Endothelial cell of umbilical vein (primary cell): ENCODE results near the gene ZNF684. TPM values are rescaled to one million over a fixed set of nuclear protein-coding genes. Genes with fewer than 3 reads are reported as not detected.
A peak's percentile ranks its signal among the peaks of the same experiment; 100 is the strongest.

Experiments used
- BruUV-seq: library from RNA; stranded (reverse); fragments of 400-500 nt; replicated peaks from 2 replicates; lab custom pipeline; 2021; lab: Mats Ljungman, UMichigan
- CTCF ChIA-PET: fragments of 300-600, 350-600 bp; sonication (Branson Sonifier 250); formaldehyde crosslinking; loops from one replicate; lab custom pipeline; 2021; ENCODE audit warnings: antibody characterized with exemption, inconsistent platforms; lab: Charles Lee
- POLR2A ChIA-PET: fragments of 300-600, 350-600 bp; sonication (Branson Sonifier 250); formaldehyde crosslinking; loops from one replicate; lab custom pipeline; 2021; ENCODE audit warnings: antibody characterized with exemption, inconsistent platforms; lab: Charles Lee
- DNase-seq: peaks from one replicate; pipeline ENCODE4 v3.0.0-alpha.2; 2011; ENCODE audit warnings: low read depth, low spot score
- FAIRE-seq: peaks from 2 replicates; lab custom pipeline; 2011; peaks lifted over from hg19 to GRCh38; lab: Jason Lieb, UNC
- H2AFZ ChIP-seq: 2 replicates; pipeline ENCODE4 v1.6.0; 2012; ENCODE audit warnings: low read depth, low read length, control low read depth, inconsistent platforms
- H3K27ac ChIP-seq: 2 replicates; pipeline ENCODE4 v1.5.1; 2011; ENCODE audit warnings: low read depth, mild to moderate bottlenecking, control low read depth, low read length, moderate library complexity; ENCODE audit not compliant: insufficient read depth
- H3K27me3 ChIP-seq, 2 experiments: 2 replicates each; pipeline versions ENCODE4 v1.6.0 to v1.6.1; 2011; ENCODE audit warnings: low read length in 2 of 2, mixed read lengths in 1 of 2; ENCODE audit not compliant: control insufficient read depth in 2 of 2, insufficient read depth in 2 of 2
- H3K36me3 ChIP-seq, 2 experiments: 2 replicates in 1 of 2; 3 replicates in 1 of 2; pipeline ENCODE4 v1.5.1; 2011; ENCODE audit warnings: low read length in 2 of 2, mild to moderate bottlenecking in 1 of 2, moderate library complexity in 1 of 2; ENCODE audit not compliant: control insufficient read depth in 2 of 2, insufficient read depth in 2 of 2; ENCODE audit errors: extremely low read depth in 1 of 2
- H3K4me1 ChIP-seq: 3 replicates; pipeline ENCODE4 v1.5.1; 2011; ENCODE audit warnings: mild to moderate bottlenecking, low read length; ENCODE audit not compliant: control insufficient read depth, insufficient read depth; ENCODE audit errors: extremely low read depth
- H3K4me2 ChIP-seq: 2 replicates; pipeline ENCODE4 v1.6.1; 2011; ENCODE audit warnings: low read length, control low read depth, mixed read lengths; ENCODE audit not compliant: insufficient read depth
- H3K4me3 ChIP-seq, 3 experiments: fragments of 200-600 bp in 1 of 3; sonication (generic), shearing (Covaris generic) in 1 of 3; replicated peaks in 1 of 3; 2 replicates each; pipeline ENCODE4 v1.5.1; 2011 to 2016; ENCODE audit warnings: control low read depth in 3 of 3, low read length in 3 of 3, mild to moderate bottlenecking in 2 of 3, inconsistent platforms in 1 of 3, low read depth in 1 of 3, moderate library complexity in 1 of 3; ENCODE audit not compliant: insufficient read depth in 1 of 3
- H3K79me2 ChIP-seq: 2 replicates; pipeline ENCODE4 v1.6.0; 2012; ENCODE audit warnings: low read length, inconsistent platforms; ENCODE audit not compliant: control insufficient read depth, insufficient read depth
- H3K9ac ChIP-seq: replicated peaks from 2 replicates; pipeline ENCODE3; 2011; ENCODE audit warnings: low read length, control low read depth; ENCODE audit not compliant: insufficient read depth; ENCODE audit errors: extremely low read depth
- H3K9me1 ChIP-seq: replicated peaks from 3 replicates; pipeline ENCODE4 v1.6.0; 2011; ENCODE audit warnings: mild to moderate bottlenecking, low read length; ENCODE audit not compliant: control insufficient read depth, insufficient read depth; ENCODE audit errors: extremely low read depth
- H3K9me3 ChIP-seq: replicated peaks from 2 replicates; pipeline ENCODE4 v1.5.1; 2012; ENCODE audit warnings: low read length, inconsistent platforms; ENCODE audit not compliant: control insufficient read depth, insufficient read depth
- H4K20me1 ChIP-seq: replicated peaks from 2 replicates; pipeline ENCODE3; 2011; ENCODE audit warnings: mild to moderate bottlenecking, low read length; ENCODE audit not compliant: control insufficient read depth, insufficient read depth; ENCODE audit errors: extremely low read depth
- CTCF ChIP-seq, 2 donors: IDR thresholded peaks; 1 replicate in 1 of 2; 2 replicates in 1 of 2; pipeline ENCODE4 v1.5.1; 2011; ENCODE audit warnings: low read length in 2 of 2, mild to moderate bottlenecking in 2 of 2, moderate library complexity in 2 of 2, control low read depth in 1 of 2, inconsistent platforms in 1 of 2, low read depth in 1 of 2; ENCODE audit not compliant: insufficient read depth in 1 of 2; ENCODE audit errors: extremely low read depth in 1 of 2
- FOS ChIP-seq: IDR thresholded peaks from 2 replicates; pipeline ENCODE4 v1.6.1; 2011; ENCODE audit warnings: mild to moderate bottlenecking, low read length, moderate library complexity, borderline replicate concordance; ENCODE audit not compliant: insufficient read depth
- JUN ChIP-seq: IDR thresholded peaks from 2 replicates; pipeline ENCODE4 v1.6.1; 2011; ENCODE audit warnings: borderline replicate concordance, low read depth; ENCODE audit not compliant: insufficient read length, insufficient read depth
- MAX ChIP-seq: IDR thresholded peaks from 2 replicates; pipeline ENCODE4 v1.6.1; 2011; ENCODE audit not compliant: insufficient read depth, insufficient read length
- MYC ChIP-seq: IDR thresholded peaks from one replicate; pipeline ENCODE4 v1.6.1; 2011; ENCODE audit warnings: mild to moderate bottlenecking, low read depth, low read length
- POLR2A ChIP-seq: IDR thresholded peaks from 2 replicates; pipeline ENCODE4 v1.6.1; 2012; ENCODE audit warnings: low read depth, mild to moderate bottlenecking, control low read depth, low read length
- POLR2AphosphoS5 ChIP-seq: IDR thresholded peaks from 2 replicates; pipeline ENCODE4 v1.6.1; 2012; ENCODE audit warnings: low read depth, mild to moderate bottlenecking, control low read depth, low read length, moderate library complexity; ENCODE audit not compliant: insufficient read depth
- dilution Hi-C: fragments of 300-500 bp; cut with MboI; formaldehyde crosslinking; loops from one replicate; pipeline ENCODE4 v1.15.0; 2019; ENCODE audit warnings: low sequenced_read_pairs; ENCODE audit not compliant: extremely low pct_ligation_motif_present
- intact Hi-C: fragments of 100-400 bp; cut with micrococcal nuclease; formaldehyde crosslinking; loops from one replicate; pipeline ENCODE4 v1.10.0; 2022
- polyA plus RNA-seq, 4 experiments: library from polyadenylated mRNA; depleted of rRNA in 3 of 4; stranded (reverse) in 3 of 4; unstranded in 1 of 4; fragments of >200 nt; gene quantifications; 2 replicates each; pipeline versions ENCODE4 v1.2.1 to v1.2.3, GENCODE V29; 2011 to 2012; ENCODE audit warnings: missing spikeins in 1 of 4
- total RNA-seq: library from RNA; stranded (reverse); gene quantifications from 2 replicates; pipeline ENCODE4 v1.2.3, GENCODE V29; 2021

ZNF684 gene
- total and polyA plus RNA-seq, 2 donors (not counting 3 experiments of a cell fraction or from before 2014, with no cell fraction given) = 2.9 to 5.8 TPM

- no peaks in the 10 kb centered on the region for H3K79me2 ChIP-seq
- H3K27me3 ChIP-seq = peaks cover 0 to 4% of the 10 kb centered on the region in 2 experiments
- H3K36me3 ChIP-seq = no peaks in the 10 kb centered on the region
- ChIA-PET POLR2A (no interaction called here), CTCF (interaction anchor here (0.9 to 2.8 kb wide), 2 partner anchors 38 to 59 kb away, joined by 3 to 12 read pairs; no protein-coding TSS in a partner anchor)
- no peaks in the 10 kb centered on the region for H3K9me1 ChIP-seq
- intact Hi-C loops (no loop called here), dilution Hi-C loops (no loop called here)
- no TSS peak for BruUV-seq
- H3K27ac ChIP-seq = no peak overlapping the region
- no peak overlapping the region for H3K9ac ChIP-seq
- TF ChIP-seq FOS (no peak), POLR2A (no peak), MYC (no peak), CTCF (IDR thresholded peaks at IDR 0.05; ENCODE audit: extremely low read depth in 1 of 2, insufficient read depth in 1 of 2, low read depth in 1 of 2, low read length in 2 of 2) (peak; percentile 19 to 48), MAX (no peak), JUN (no peak), POLR2AphosphoS5 (no peak)
- H3K4me1 ChIP-seq = no peaks in the 10 kb centered on the region
- H3K9me3 ChIP-seq = no peaks in the 10 kb centered on the region
- DNase-seq = peak; percentile 47
- no peaks in the 10 kb centered on the region for H4K20me1 ChIP-seq
- FAIRE-seq = no peak
- no peak overlapping the region for H3K4me2 ChIP-seq
- no peak overlapping the region for H2AFZ ChIP-seq
- no peak overlapping the region for H3K4me3 ChIP-seq
Measured at GRCh38 chr1:40592107-40592803, 60.8 kb downstream of the ZNF684 start.
